WTC11 (cell line): ENCODE data around the gene CBLB.

Experiments
- ATF3 ChIP-seq: sonication (generic); formaldehyde crosslinking; conservative IDR thresholded peaks from 2 replicates; pipeline ENCODE4 v1.8.1; 2022; ENCODE audit warnings: mild to moderate bottlenecking, missing genetic modification reagents
- CTCF ChIP-seq: fragments of 200-600 bp; IDR thresholded peaks from 2 replicates; pipeline ENCODE4 v1.8.0; 2022; ENCODE audit warnings: antibody characterized with exemption
- MAX ChIP-seq: sonication (generic); formaldehyde crosslinking; IDR thresholded peaks from 2 replicates; pipeline ENCODE4 v1.8.0; 2022; ENCODE audit warnings: mild to moderate bottlenecking, missing genetic modification reagents

- no peak for TF ChIP-seq CTCF
- no peak for TF ChIP-seq MAX
- no peak for TF ChIP-seq ATF3 (CRISPR knock-in tag)
Measured at GRCh38 chr3:105835606-105836005, 33.2 kb downstream of the CBLB start.
